ENCODE data around the gene PATJ. TPM values are rescaled to one million over a fixed set of nuclear protein-coding genes. Genes with fewer than 3 reads are reported as not detected.

PATJ gene, protein sequence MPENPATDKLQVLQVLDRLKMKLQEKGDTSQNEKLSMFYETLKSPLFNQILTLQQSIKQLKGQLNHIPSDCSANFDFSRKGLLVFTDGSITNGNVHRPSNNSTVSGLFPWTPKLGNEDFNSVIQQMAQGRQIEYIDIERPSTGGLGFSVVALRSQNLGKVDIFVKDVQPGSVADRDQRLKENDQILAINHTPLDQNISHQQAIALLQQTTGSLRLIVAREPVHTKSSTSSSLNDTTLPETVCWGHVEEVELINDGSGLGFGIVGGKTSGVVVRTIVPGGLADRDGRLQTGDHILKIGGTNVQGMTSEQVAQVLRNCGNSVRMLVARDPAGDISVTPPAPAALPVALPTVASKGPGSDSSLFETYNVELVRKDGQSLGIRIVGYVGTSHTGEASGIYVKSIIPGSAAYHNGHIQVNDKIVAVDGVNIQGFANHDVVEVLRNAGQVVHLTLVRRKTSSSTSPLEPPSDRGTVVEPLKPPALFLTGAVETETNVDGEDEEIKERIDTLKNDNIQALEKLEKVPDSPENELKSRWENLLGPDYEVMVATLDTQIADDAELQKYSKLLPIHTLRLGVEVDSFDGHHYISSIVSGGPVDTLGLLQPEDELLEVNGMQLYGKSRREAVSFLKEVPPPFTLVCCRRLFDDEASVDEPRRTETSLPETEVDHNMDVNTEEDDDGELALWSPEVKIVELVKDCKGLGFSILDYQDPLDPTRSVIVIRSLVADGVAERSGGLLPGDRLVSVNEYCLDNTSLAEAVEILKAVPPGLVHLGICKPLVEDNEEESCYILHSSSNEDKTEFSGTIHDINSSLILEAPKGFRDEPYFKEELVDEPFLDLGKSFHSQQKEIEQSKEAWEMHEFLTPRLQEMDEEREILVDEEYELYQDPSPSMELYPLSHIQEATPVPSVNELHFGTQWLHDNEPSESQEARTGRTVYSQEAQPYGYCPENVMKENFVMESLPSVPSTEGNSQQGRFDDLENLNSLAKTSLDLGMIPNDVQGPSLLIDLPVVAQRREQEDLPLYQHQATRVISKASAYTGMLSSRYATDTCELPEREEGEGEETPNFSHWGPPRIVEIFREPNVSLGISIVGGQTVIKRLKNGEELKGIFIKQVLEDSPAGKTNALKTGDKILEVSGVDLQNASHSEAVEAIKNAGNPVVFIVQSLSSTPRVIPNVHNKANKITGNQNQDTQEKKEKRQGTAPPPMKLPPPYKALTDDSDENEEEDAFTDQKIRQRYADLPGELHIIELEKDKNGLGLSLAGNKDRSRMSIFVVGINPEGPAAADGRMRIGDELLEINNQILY (N-terminal part only)
- 8.2 and 8.8 TPM in 2 replicates for total RNA-seq

GRCh38 chr1:61741711-61742619, at the start of gene PATJ:
Gene PATJ, plus strand, starts transcription at chr1:61742480. Its CDS starts 20,413 bp downstream, at chr1:61762893.

GRCh38 chr1:61724813-61725694, 17.2 kb upstream of the PATJ start, which contains the start of gene TM2D1:
Gene TM2D1, minus strand, starts transcription at chr1:61725141. Its CDS starts 21 bp downstream, at chr1:61725120.

GRCh38 chr1:62194651-62195544, 452.6 kb downstream of the PATJ start, which contains the start of gene L1TD1:
Gene L1TD1, plus strand, starts transcription at chr1:62194849. Its CDS starts 11,780 bp downstream, at chr1:62206629.

Other genes starting within 250 kb of the PATJ start
- gene TM2D1, start 17.3 kb upstream of the PATJ start, total RNA-seq: 66.8 and 97.0 TPM in 2 replicates